A549 (cell line): ENCODE measurements around the gene SPATA9.
"Not testable (repeated sequence)": the region's sequence is repeated elsewhere in the genome, so short reads cannot be mapped to it uniquely, and the experiment has no call there.

Source experiments
- CTCF ChIP-seq: fragments of >200 bp; sonication (Bioruptor Twin); formaldehyde crosslinking; IDR thresholded peaks from 3 replicates; pipeline ENCODE4 v1.5.1; 2016
- FOSL2 ChIP-seq, 2 experiments: fragments of 450-650 bp in 1 of 2; fragments of >200 bp in 1 of 2; sonication (Bioruptor Twin) in 1 of 2; formaldehyde crosslinking; IDR thresholded peaks; 2 replicates each; pipeline versions ENCODE4 v1.5.0 to v1.6.1; 2016 to 2020; ENCODE audit warnings: mild to moderate bottlenecking in 1 of 2, moderate library complexity in 1 of 2
- JUN ChIP-seq, 2 experiments: fragments of >200 bp; sonication (Bioruptor Twin); formaldehyde crosslinking; IDR thresholded peaks; 2 replicates in 1 of 2; 3 replicates in 1 of 2; pipeline ENCODE4 v1.6.1; 2016 to 2017
- POLR2A ChIP-seq: IDR thresholded peaks from 2 replicates; pipeline ENCODE4 v1.6.1; 2012; ENCODE audit warnings: mild to moderate bottlenecking, low read length
- RCOR1 ChIP-seq: fragments of 150-350 bp; IDR thresholded peaks from 2 replicates; pipeline ENCODE4 v1.6.1; 2014; ENCODE audit warnings: antibody characterized with exemption, low read length, low read depth
- SMC3 ChIP-seq: fragments of >200 bp; sonication (Bioruptor Twin); formaldehyde crosslinking; IDR thresholded peaks from 3 replicates; pipeline ENCODE4 v1.6.1; 2018; ENCODE audit warnings: inconsistent platforms
- SREBF2 ChIP-seq: fragments of 450-650 bp; IDR thresholded peaks from 2 replicates; pipeline ENCODE4 v1.6.1; 2014; ENCODE audit warnings: mild to moderate bottlenecking, moderate library complexity

DNA sequence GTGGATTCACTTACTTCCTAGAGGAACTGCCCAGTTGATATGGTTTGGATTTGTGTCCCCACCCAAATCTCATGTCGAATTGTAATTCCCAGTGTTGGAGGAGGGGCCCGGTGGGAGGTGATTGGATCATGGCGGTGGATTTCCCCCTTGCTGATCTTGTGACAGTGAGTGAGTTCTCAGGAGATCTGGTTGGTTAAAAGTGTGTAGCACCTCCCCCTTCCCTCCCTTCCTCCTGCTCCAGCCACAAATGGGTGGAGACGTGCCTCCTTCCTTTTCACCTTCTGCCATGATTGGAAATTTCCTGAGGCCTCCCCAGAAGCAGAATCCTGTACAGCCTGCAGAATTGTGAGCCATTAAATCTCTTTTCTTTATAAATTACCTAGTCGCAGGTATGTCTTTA is 30.5 kb upstream of the SPATA9 start:
- not testable (repeated sequence) for TF ChIP-seq POLR2A; CTCF; SREBF2; SMC3; JUN (IDR thresholded peaks at IDR 0.05); FOSL2 (IDR thresholded peaks at IDR 0.05); FOSL2 (CRISPR knock-in tag; IDR thresholded peaks at IDR 0.05); RCOR1
